Loucy (cell line): ENCODE results near the gene TOGARAM2.

Experiments
- EZH2phosphoT487 ChIP-seq: fragments of 200-600 bp; IDR thresholded peaks from 2 replicates; pipeline ENCODE4 v1.6.1; 2018; ENCODE audit warnings: antibody characterized with exemption, mild to moderate bottlenecking, moderate library complexity, borderline replicate concordance
- TF ChIP-seq, protein P1 (sequence below): fragments of 200-600 bp; sonication (generic); conservative IDR thresholded peaks from 2 replicates; pipeline ENCODE4 v1.5.1; 2014; ENCODE audit warnings: mild to moderate bottlenecking, antibody characterized with exemption, low read length

DNA sequence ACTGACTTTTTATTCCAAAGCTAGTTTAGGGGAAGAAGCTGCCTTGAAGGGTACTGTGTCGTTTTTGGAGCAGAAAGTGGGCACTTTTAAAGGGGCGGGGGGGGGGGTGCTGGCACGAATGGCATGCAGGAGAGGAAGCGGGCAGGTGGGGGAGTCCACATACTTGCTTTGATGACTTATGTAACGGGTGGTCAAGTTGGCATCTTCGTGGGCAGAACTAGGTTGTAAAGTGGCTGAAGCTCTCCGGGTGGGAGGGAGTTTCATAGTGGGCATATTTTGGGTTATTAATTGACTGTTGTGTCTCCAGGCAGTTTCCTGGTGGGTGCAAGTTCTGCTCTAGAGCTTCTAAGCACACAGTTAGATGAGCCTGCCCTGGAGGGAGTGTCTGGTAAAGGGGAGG is 73.3 kb downstream of the TOGARAM2 start:
- TF ChIP-seq, protein P1, sequence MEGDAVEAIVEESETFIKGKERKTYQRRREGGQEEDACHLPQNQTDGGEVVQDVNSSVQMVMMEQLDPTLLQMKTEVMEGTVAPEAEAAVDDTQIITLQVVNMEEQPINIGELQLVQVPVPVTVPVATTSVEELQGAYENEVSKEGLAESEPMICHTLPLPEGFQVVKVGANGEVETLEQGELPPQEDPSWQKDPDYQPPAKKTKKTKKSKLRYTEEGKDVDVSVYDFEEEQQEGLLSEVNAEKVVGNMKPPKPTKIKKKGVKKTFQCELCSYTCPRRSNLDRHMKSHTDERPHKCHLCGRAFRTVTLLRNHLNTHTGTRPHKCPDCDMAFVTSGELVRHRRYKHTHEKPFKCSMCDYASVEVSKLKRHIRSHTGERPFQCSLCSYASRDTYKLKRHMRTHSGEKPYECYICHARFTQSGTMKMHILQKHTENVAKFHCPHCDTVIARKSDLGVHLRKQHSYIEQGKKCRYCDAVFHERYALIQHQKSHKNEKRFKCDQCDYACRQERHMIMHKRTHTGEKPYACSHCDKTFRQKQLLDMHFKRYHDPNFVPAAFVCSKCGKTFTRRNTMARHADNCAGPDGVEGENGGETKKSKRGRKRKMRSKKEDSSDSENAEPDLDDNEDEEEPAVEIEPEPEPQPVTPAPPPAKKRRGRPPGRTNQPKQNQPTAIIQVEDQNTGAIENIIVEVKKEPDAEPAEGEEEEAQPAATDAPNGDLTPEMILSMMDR, result no peak
- TF ChIP-seq EZH2phosphoT487, result no peak
